Mesenteric fat pad (tissue), 1 donor: ENCODE data around the gene CPSF3. TPM values are rescaled to one million over a fixed set of nuclear protein-coding genes. Genes with fewer than 3 reads are reported as not detected.
"Not testable (repeated sequence)": the region's sequence is repeated elsewhere in the genome, so short reads cannot be mapped to it uniquely, and the experiment has no call there.

ENCODE experiments used
- DNase-seq: peaks from one replicate; pipeline ENCODE4 v3.0.0-alpha.2; 2020; ENCODE audit warnings: low spot score
- total RNA-seq: library from RNA; stranded (reverse); fragmentation: NEBNext Ultra II Directional; extraction: Animal tissue kit (Norgen Biotek cat#: 25700); gene quantifications from one replicate; pipeline ENCODE4 v1.2.1, GENCODE V29; 2021
- donor health status: DM: yes; HTN: yes; CAD: no.

Gene CPSF3
- total RNA-seq, 1 donor from 2014 or later: 26.3 TPM

DNA sequence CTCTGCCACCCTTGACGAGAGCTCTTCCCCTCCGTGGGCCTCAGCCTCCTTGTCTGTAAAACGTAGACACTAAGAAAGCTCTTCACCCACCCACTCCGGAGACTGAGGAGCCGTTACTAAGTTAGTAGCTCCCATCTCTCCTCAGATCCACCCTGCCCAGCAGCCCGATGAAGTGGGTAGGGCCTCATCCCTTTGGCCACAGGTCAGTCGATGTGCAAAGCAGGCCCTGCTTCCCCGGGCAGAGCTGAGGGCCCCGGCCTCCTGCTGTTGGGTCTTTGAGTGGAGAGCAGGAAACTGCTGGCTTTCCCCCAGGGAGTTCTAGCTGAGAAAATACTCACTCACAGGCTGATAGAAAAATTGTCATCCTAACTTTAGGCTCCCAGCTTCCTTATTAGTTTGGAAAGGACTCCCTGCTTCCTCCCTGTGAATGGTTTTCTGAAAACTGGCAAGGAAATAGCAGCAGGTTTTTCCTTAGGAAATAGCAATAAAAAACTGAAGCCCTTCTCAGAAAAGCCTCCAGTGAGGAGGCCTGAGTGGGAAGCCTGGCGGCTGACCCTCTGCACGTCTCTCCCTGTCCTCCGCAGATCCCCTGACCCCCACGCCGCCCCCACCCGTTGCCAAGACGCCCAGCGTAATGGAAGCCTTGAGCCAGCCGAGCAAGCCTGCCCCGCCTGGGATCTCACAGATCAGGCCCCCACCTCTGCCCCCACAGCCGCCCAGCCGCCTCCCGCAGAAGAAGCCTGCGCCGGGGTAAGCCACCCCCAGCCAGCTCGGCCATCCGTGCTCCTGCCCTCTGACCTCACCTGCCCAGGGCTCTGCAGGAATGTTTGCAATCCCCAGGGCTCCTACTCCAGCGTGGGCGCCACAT is 30.3 kb upstream of the CPSF3 start:
- DNase-seq: no peak

- no peak for DNase-seq
These were observed 28.6 kb upstream of the CPSF3 start for GRCh38 chr2:9394816-9395215.

DNA sequence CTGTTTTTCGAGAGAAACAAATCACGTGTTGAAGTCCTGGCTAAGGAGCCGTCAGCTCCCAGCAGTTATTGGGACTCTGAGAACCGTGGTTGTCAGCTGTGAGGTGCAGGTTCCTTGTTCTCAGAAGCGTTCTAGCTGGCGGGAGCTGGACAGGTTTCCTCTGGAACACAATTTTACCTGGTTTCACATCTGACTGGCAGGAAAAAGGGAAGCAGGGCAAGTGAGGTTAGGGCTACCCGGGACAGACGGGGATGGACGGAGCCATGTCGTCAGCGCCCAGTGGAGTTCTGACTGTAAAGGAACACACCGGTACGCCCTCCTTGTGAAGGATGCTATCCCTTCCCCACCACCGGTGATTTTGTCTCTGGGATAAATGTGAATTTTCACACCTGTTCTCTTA is 26.3 kb upstream of the CPSF3 start:
- no peak for DNase-seq

DNA sequence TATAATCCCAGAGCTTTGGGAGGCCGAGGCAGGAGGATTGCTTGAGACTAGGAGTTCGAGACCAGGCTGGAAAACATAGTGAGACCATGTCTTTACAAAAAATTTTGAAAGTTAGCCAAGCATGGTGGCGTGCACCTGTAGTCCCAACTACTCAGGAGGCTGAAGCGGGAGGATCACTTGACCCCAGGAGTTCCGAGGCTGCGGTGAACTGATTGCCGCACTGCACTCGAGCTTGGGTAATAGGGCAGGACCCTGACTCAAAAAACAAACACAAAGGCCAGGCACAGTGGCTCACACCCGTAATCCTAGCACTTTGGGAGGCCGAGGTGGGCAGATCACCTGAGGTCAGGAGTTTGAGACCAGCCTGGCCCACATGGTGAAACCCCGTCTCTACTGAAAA is 25.2 kb upstream of the CPSF3 start:
- DNase-seq: not testable (repeated sequence)

GRCh38 chr2:9398881-9399780 is 24.3 kb upstream of the CPSF3 start:
- DNase-seq: no peak

- DNase-seq: no peak
These were observed 23.0 kb upstream of the CPSF3 start for GRCh38 chr2:9400268-9401058.

GRCh38 chr2:9401059-9401547 is 22.4 kb upstream of the CPSF3 start:
- no peak for DNase-seq

DNA sequence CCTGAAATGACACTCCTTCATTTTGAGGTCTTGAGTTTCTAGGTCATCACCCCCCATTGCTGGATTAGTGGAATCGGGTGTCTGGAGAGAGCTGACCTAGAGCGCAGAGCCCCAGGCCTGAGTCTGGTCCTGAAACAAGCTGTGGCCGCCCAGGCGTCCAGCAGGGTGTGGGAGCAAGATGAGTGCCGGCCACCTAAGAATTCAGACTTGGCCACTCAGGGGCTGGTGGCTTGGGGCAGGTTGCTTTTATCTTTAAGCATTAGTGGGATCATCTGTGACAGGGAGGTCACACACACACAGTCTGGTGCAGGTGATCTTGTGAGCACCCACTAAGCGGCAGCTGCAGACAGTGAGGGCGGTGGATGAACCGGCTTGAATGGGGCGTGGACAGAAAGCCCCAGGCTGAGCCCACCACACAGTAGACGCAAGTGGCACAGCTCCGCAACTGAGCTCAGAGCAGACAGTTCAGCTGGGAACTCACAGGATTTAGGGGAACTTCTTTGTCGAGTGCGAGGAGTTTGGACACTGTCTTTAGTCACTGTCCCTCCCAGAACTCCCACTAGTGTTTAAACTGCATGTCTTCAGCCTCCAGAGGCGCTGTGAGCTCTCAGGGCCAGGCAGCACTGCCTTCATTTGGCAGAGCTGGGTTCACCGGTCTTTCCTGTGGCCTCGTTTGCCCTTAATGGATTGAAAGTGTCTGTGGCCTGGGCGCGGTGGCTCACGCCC is 21.6 kb upstream of the CPSF3 start:
- DNase-seq: no peak

GRCh38 chr2:9403924-9404323 is 19.5 kb upstream of the CPSF3 start:
- no peak for DNase-seq

GRCh38 chr2:9404451-9404850 is 19.0 kb upstream of the CPSF3 start:
- DNase-seq: no peak

DNA sequence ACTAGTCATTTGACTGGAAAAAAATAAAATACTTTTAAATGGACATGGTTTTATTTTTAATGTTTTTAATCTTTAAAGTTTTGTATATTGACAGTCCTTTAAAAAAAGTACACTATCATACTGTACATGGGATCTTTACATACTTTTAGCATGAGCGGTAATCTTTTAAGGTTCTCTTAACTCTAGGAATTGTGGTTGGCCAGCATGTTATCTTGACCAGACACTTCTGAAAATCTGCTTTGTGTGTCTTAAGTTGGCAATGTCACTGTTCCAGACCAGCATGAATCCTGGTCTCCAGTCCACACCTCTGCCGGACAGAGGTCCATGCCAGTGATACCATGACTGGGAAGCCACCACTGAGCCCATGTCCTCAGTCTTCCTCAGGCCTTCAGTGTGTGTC is 17.8 kb upstream of the CPSF3 start:
- no peak for DNase-seq

GRCh38 chr2:9406529-9407362 is 16.7 kb upstream of the CPSF3 start:
- DNase-seq: no peak

DNA sequence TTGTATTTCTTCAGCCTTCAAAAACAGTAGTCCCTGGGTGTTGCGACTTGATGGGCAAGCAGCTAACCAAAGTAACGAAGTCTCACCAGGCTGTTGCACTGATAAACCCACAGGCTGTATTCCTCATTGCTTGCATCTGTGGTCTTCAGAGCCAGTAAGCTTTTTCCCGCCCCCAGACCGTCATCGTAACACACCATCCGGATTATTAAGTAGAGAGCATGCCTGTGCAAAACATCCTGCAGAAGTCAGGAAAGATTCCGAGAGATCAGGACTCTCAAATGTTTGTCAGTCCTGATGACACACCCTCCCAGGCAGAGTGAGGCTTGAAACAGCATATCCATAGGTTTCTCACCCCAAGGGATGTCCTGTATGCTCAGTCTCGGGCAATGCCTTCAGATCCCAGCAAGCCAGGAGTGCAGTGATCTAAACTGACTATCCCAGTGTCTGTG is 16.1 kb upstream of the CPSF3 start:
- no peak for DNase-seq

DNA sequence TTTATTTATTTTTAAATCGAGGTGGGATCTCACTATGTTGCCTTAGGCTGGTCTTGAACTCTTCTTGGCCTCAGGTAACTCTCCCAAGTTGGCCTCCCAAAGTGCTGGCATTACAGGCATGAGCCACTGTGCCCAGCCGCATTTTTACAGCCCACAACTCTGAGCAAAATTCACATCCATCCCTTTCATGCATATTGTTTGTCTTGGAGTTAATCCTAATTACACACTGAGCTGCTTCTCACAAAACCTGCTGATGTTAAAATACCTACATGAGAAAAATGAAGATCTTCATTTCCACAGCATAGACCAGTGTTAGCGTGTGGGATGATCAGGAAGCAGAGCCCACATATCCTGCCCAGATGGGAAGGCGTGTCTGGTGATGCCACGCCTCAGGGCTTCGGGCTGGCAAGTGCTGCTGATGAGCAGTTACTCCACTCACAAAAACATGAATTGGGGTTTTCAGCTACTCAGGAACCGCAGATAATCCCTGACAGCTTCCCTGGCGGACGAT is 14.8 kb upstream of the CPSF3 start:
- DNase-seq: no peak

GRCh38 chr2:9410108-9410507 is 13.3 kb upstream of the CPSF3 start:
- no peak for DNase-seq

GRCh38 chr2:9412781-9413180 is 10.7 kb upstream of the CPSF3 start:
- no peak for DNase-seq

GRCh38 chr2:9415516-9416169 is 7.8 kb upstream of the CPSF3 start:
- no peak for DNase-seq

DNA sequence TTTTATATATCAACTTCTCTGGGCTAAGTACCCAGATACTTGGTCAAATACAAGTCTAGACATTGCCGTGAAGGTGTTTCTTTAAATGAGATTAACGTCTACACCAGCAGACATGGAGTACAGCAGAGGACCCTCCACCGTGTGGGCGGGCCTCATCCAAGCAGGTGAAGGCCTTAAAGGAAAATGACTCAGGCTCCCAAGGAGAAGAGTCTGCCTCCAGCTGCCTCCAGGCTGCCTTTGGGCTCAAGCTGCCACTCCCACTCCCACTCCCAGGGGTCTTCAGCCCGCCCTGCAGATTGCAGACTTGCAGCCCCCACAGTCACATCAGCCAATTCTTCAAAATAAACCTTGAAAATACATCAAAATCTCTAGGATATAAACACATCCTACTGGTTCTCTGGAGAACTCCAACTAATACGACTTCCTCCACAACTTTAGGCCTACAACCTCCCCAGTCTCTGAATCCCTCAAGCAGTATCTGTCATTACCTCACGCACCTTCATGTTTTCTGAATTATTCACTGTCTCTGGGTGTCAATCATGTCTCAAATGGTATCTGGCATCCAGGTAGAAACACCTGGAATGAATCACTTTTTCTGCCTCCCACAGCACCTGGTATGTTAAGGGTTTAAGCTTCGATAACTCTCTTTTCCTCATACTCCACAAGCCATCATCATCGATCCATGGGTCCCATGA is 7.0 kb upstream of the CPSF3 start:
- no peak for DNase-seq
